HG03565 (cell line): Measurements from ENCODE around the gene GABRR2.
"Not testable (repeated sequence)": the region's sequence is repeated elsewhere in the genome, so short reads cannot be mapped to it uniquely, and the experiment has no call there.

Experiments
- ATAC-seq: cut with Tn5 transposase; IDR thresholded peaks from one replicate; pipeline ENCODE4 v1.9.1; 2021; ENCODE audit warnings: mild to moderate bottlenecking, moderate library complexity; ENCODE audit not compliant: unreplicated experiment

The GABRR2 gene

GRCh38 chr6:89295981-89296380, 19.1 kb downstream of the GABRR2 start:
- no peak for ATAC-seq

- not testable (repeated sequence) for ATAC-seq
Observed at GRCh38 chr6:89295116-89295515, 20.0 kb downstream of the GABRR2 start.

GRCh38 chr6:89291256-89291819, 23.8 kb downstream of the GABRR2 start:
- ATAC-seq: no peak

GRCh38 chr6:89290401-89291155, 24.5 kb downstream of the GABRR2 start:
- ATAC-seq: no peak

- ATAC-seq: no peak
Observed at GRCh38 chr6:89289710-89290109, 25.4 kb downstream of the GABRR2 start.

GRCh38 chr6:89287351-89288028, 27.6 kb downstream of the GABRR2 start:
- no peak for ATAC-seq

GRCh38 chr6:89286516-89286915, 28.6 kb downstream of the GABRR2 start:
- no peak for ATAC-seq

- no peak for ATAC-seq
Observed at GRCh38 chr6:89284963-89285735, 29.9 kb downstream of the GABRR2 start.

GRCh38 chr6:89284081-89284480, 31.0 kb downstream of the GABRR2 start:
- no peak for ATAC-seq

GRCh38 chr6:89282749-89283148, 32.4 kb downstream of the GABRR2 start:
- ATAC-seq: no peak

GRCh38 chr6:89281779-89282246, 33.3 kb downstream of the GABRR2 start:
- ATAC-seq: peak; percentile 89

- ATAC-seq: no peak
Observed at GRCh38 chr6:89278956-89279355, 36.1 kb downstream of the GABRR2 start.

GRCh38 chr6:89275900-89276299, 39.2 kb downstream of the GABRR2 start:
- no peak for ATAC-seq

- ATAC-seq: no peak
Observed at GRCh38 chr6:89273816-89274215, 41.3 kb downstream of the GABRR2 start.

- ATAC-seq: no peak
Observed at GRCh38 chr6:89272596-89272995, 42.5 kb downstream of the GABRR2 start.

GRCh38 chr6:89270951-89271721, 44.0 kb downstream of the GABRR2 start:
- peak; percentile 48 for ATAC-seq

- no peak for ATAC-seq
Observed at GRCh38 chr6:89269981-89270380, 45.1 kb downstream of the GABRR2 start.

GRCh38 chr6:89269252-89269651, 45.8 kb downstream of the GABRR2 start:
- no peak for ATAC-seq

- ATAC-seq: no peak
Observed at GRCh38 chr6:89268776-89269175, 46.3 kb downstream of the GABRR2 start.

GRCh38 chr6:89267918-89268317, 47.2 kb downstream of the GABRR2 start:
- ATAC-seq: no peak
